ENCODE measurements around the gene TXNIP. TPM values are rescaled to one million over a fixed set of nuclear protein-coding genes. Genes with fewer than 3 reads are reported as not detected.

The TXNIP gene
- total and polyA plus RNA-seq, 2 experiments from 2014 or later, result 75.3 to 160 TPM

DNA sequence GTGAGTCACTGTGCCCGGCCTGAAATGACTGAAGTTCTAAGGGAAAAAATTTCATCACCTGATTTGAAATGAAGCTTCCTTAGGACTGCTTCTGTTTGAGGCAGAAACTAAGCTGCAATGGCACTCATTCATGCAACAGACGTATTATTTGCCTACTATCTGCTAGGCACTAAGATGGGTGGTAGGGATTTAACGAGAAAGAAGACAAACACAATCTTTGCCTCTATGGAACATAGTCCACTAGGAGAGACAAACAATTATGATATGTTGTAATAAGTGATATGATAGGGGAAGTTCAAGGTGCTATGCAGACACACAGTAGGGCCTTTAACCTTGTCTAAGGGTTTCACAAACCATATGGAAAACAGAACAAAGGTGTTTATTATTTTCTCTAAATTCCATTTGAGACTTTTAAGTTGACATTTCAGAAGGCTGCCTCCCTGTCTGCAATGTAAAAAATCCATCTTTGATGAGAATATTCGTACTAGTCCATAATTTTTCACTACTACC, 49.8 kb downstream of the TXNIP start:
- Histone ChIP-seq H3K27ac (no peak overlapping the region), H3K9me2 (replicated peaks; ENCODE audit: insufficient read depth) (no peaks in the 10 kb centered on the region), H3K9me3 (ENCODE audit: low read depth) (no peaks in the 10 kb centered on the region), H2AFZ (no peak overlapping the region), H3K4me1 (ENCODE audit: insufficient read depth) (no peaks in the 10 kb centered on the region), H3K79me2 (peaks cover 12% of the 10 kb centered on the region), H3K4me2 (no peak overlapping the region), H3K36me3 (replicated peaks; ENCODE audit: insufficient read depth, low read depth) (no peaks in the 10 kb centered on the region), H3K4me3 (no peak overlapping the region), H4K20me1 (ENCODE audit: insufficient read depth, poor library complexity, severe bottlenecking) (no peaks in the 10 kb centered on the region), H3K27me3 (no peaks in the 10 kb centered on the region)
- 85% methylated on average over 4 of the region's 4 CpGs for WGBS (ENCODE audit: low lambda C conversion rate, missing lambda C conversion rate)
- TF ChIP-seq, protein P1, sequence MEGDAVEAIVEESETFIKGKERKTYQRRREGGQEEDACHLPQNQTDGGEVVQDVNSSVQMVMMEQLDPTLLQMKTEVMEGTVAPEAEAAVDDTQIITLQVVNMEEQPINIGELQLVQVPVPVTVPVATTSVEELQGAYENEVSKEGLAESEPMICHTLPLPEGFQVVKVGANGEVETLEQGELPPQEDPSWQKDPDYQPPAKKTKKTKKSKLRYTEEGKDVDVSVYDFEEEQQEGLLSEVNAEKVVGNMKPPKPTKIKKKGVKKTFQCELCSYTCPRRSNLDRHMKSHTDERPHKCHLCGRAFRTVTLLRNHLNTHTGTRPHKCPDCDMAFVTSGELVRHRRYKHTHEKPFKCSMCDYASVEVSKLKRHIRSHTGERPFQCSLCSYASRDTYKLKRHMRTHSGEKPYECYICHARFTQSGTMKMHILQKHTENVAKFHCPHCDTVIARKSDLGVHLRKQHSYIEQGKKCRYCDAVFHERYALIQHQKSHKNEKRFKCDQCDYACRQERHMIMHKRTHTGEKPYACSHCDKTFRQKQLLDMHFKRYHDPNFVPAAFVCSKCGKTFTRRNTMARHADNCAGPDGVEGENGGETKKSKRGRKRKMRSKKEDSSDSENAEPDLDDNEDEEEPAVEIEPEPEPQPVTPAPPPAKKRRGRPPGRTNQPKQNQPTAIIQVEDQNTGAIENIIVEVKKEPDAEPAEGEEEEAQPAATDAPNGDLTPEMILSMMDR (IDR thresholded peaks at IDR 0.05; ENCODE audit: poor library complexity), result no peak
- TF ChIP-seq EZH2 (IDR thresholded peaks at IDR 0.05; ENCODE audit: borderline replicate concordance), result no peak
- no peak for TF ChIP-seq EZH2phosphoT487 (IDR thresholded peaks at IDR 0.05; ENCODE audit: low read depth, severe bottlenecking, unreplicated experiment)
- no peak for DNase-seq (ENCODE audit: low spot score)

DNA sequence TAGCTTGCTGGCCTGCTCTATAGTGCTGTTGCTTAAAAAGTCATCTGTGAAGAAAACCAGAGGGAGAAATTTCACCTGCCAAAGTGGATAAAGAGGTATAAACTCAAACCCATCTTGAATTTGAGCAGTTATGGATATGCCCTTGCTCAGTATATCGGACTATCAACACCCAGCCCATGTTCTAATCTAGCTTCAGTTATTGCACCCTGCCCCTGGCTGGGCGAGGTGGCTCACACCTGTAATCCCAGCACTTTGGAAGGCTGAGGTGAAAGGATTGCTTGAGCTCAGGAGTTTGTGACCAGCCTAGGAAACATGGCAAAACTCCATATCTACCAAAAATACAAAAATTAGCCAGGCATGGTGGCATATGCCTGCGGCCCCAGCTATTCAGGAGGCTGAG, 51.8 kb downstream of the TXNIP start:
- 100% methylated on average over 3 of the region's 3 CpGs for WGBS (ENCODE audit: low lambda C conversion rate, missing lambda C conversion rate)
- Histone ChIP-seq H3K9me2 (replicated peaks; ENCODE audit: insufficient read depth) (no peaks in the 10 kb centered on the region), H3K79me2 (peaks cover 2% of the 10 kb centered on the region), H2AFZ (no peak overlapping the region), H3K4me3 (no peak overlapping the region), H3K4me1 (ENCODE audit: insufficient read depth) (no peaks in the 10 kb centered on the region), H4K20me1 (ENCODE audit: insufficient read depth, poor library complexity, severe bottlenecking) (no peaks in the 10 kb centered on the region), H3K36me3 (replicated peaks; ENCODE audit: insufficient read depth, low read depth) (no peaks in the 10 kb centered on the region), H3K27ac (no peak overlapping the region), H3K27me3 (no peaks in the 10 kb centered on the region), H3K4me2 (no peak overlapping the region), H3K9me3 (ENCODE audit: low read depth) (no peaks in the 10 kb centered on the region)
- TF ChIP-seq EZH2phosphoT487 (IDR thresholded peaks at IDR 0.05; ENCODE audit: low read depth, severe bottlenecking, unreplicated experiment) (no peak), EZH2 (IDR thresholded peaks at IDR 0.05; ENCODE audit: borderline replicate concordance) (no peak)
- TF ChIP-seq, protein P1 (IDR thresholded peaks at IDR 0.05; ENCODE audit: poor library complexity), result no peak
- DNase-seq (ENCODE audit: low spot score), result no peak

DNA sequence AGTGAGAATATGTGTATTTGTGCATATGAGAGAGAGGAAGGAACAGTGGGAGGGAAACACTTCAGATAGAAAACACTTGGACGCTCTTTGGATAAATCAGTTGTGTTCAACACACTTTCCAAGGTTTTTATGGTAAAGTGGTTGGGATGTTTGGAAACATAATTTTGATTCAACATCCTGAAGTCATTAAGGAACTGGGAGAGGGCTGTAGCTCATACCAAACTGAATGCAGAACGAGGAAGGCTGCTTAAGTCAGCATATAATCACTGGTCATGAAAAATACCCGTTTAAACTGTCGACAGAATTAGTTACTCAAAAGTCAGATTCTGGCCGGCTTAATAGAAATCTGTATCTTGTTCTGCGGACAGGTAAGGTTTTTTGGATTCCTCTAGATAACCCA, 53.5 kb downstream of the TXNIP start:
- no peak overlapping the region for H2AFZ ChIP-seq
- H3K9me2 ChIP-seq (replicated peaks; ENCODE audit: insufficient read depth), result no peaks in the 10 kb centered on the region
- H3K4me2 ChIP-seq, result no peak overlapping the region
- H3K4me1 ChIP-seq (ENCODE audit: insufficient read depth), result no peaks in the 10 kb centered on the region
- peaks cover 2% of the 10 kb centered on the region for H3K79me2 ChIP-seq
- no peak for DNase-seq (ENCODE audit: low spot score)
- no peaks in the 10 kb centered on the region for H3K9me3 ChIP-seq (ENCODE audit: low read depth)
- WGBS (ENCODE audit: low lambda C conversion rate, missing lambda C conversion rate), result 85% methylated on average over 6 of the region's 6 CpGs
- no peaks in the 10 kb centered on the region for H3K27me3 ChIP-seq
- H3K4me3 ChIP-seq, result no peak overlapping the region
- no peaks in the 10 kb centered on the region for H4K20me1 ChIP-seq (ENCODE audit: insufficient read depth, poor library complexity, severe bottlenecking)
- H3K36me3 ChIP-seq (replicated peaks; ENCODE audit: insufficient read depth, low read depth), result no peaks in the 10 kb centered on the region
- no peak overlapping the region for H3K27ac ChIP-seq
- TF ChIP-seq, protein P1 (IDR thresholded peaks at IDR 0.05; ENCODE audit: poor library complexity), result no peak
- no peak for TF ChIP-seq EZH2 (IDR thresholded peaks at IDR 0.05; ENCODE audit: borderline replicate concordance)
- no peak for TF ChIP-seq EZH2phosphoT487 (IDR thresholded peaks at IDR 0.05; ENCODE audit: low read depth, severe bottlenecking, unreplicated experiment)

Other genes starting within 250 kb of the TXNIP start
- 10.3 and 13.7 TPM in 2 replicates for gene RNF115, start 172.5 kb downstream of the TXNIP start, total RNA-seq
- 8.6 and 8.7 TPM in 2 replicates for gene RNF115, start 172.5 kb downstream of the TXNIP start, polyA plus RNA-seq
- gene POLR3C, start 172.4 kb downstream of the TXNIP start, total RNA-seq, result 19.6 and 29.2 TPM in 2 replicates
- 20.6 and 20.9 TPM in 2 replicates for gene POLR3C, start 172.4 kb downstream of the TXNIP start, polyA plus RNA-seq
- gene NUDT17, start 150.9 kb downstream of the TXNIP start, total RNA-seq, result 4.9 and 5.2 TPM in 2 replicates
- 1.3 and 2.7 TPM in 2 replicates for gene NUDT17, start 150.9 kb downstream of the TXNIP start, polyA plus RNA-seq
- gene PIAS3, start 137.5 kb downstream of the TXNIP start, total RNA-seq, result 18.0 and 18.1 TPM in 2 replicates
- gene PIAS3, start 137.5 kb downstream of the TXNIP start, polyA plus RNA-seq, result 51.2 and 60.7 TPM in 2 replicates
- gene ANKRD35, start 110.7 kb downstream of the TXNIP start, total RNA-seq, result 0.43 and 0.76 TPM in 2 replicates
- 2.2 and 2.4 TPM in 2 replicates for gene ANKRD35, start 110.7 kb downstream of the TXNIP start, polyA plus RNA-seq
- gene ITGA10, start 86.5 kb downstream of the TXNIP start, total RNA-seq, result 0.60 and 1.3 TPM in 2 replicates
- gene ITGA10, start 86.5 kb downstream of the TXNIP start, polyA plus RNA-seq, result 2.1 and 4.7 TPM in 2 replicates
- 28.1 and 32.3 TPM in 2 replicates for gene PEX11B, start 77.9 kb downstream of the TXNIP start, total RNA-seq
- 26.8 and 30.4 TPM in 2 replicates for gene PEX11B, start 77.9 kb downstream of the TXNIP start, polyA plus RNA-seq
- 141 and 154 TPM in 2 replicates for gene RBM8A, start 69.1 kb downstream of the TXNIP start, total RNA-seq
- gene RBM8A, start 69.1 kb downstream of the TXNIP start, polyA plus RNA-seq, result 185 and 189 TPM in 2 replicates
- 14.0 and 17.9 TPM in 2 replicates for gene LIX1L, start 38.6 kb downstream of the TXNIP start, total RNA-seq
- 15.3 and 16.3 TPM in 2 replicates for gene LIX1L, start 38.6 kb downstream of the TXNIP start, polyA plus RNA-seq
- 0.28 and 0.90 TPM in 2 replicates for gene ANKRD34A, start 32.0 kb downstream of the TXNIP start, total RNA-seq
- 0.76 and 0.83 TPM in 2 replicates for gene ANKRD34A, start 32.0 kb downstream of the TXNIP start, polyA plus RNA-seq
- gene POLR3GL, start 31.9 kb downstream of the TXNIP start, total RNA-seq, result 10.5 and 15.6 TPM in 2 replicates
- gene POLR3GL, start 31.9 kb downstream of the TXNIP start, polyA plus RNA-seq, result 27.2 and 27.3 TPM in 2 replicates
- gene HJV, start 25.2 kb upstream of the TXNIP start, total RNA-seq, result 5.7 and 6.7 TPM in 2 replicates
- 1.00 and 3.0 TPM in 2 replicates for gene HJV, start 25.2 kb upstream of the TXNIP start, polyA plus RNA-seq
- gene NBPF10, start 148.2 kb upstream of the TXNIP start, total RNA-seq, result 1.0 and 1.2 TPM in 2 replicates
- gene NBPF10, start 148.2 kb upstream of the TXNIP start, polyA plus RNA-seq, result 0.76 and 1.1 TPM in 2 replicates
- gene NOTCH2NLA, start 232.4 kb upstream of the TXNIP start, total RNA-seq, result 22.7 and 27.0 TPM in 2 replicates
- gene NOTCH2NLA, start 232.4 kb upstream of the TXNIP start, polyA plus RNA-seq, result 25.0 and 27.1 TPM in 2 replicates

Data from hepatocyte (in vitro differentiated cells).